GM18861 (cell line): ENCODE results near the gene CALHM1.

Source experiments
- ATAC-seq: cut with Tn5 transposase; IDR thresholded peaks from one replicate; pipeline ENCODE4 v1.9.1; 2021; ENCODE audit not compliant: unreplicated experiment

CALHM1 gene

DNA sequence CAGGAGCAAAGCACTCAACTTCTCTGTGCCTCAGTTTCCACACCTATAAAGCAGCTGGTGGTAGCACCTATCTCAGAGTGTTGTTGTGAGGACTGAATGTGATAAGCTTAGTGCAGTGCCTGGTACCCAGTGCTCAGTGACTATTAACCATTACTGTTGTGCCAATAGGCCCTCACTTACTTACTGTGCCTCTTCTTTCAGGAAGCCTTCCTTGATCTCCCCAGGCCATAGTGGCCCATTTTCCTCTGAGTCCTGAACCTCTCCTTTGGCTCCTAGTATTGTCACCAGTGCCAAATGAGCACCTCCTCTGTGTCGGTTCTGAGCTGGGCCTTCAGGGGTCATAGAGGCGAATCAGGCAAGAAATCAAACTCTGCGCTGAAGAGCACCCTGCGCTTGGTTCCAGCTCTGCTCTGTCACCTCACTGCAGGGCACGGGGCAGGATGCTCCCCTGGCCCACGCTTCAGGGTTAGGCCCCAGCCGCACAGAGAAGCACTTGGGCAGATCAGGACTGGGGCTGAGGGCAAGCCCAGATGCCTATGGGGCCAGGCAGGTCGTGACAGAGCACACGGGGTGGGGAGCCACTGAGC is 2.5 kb downstream of the CALHM1 start:
- ATAC-seq = no peak

DNA sequence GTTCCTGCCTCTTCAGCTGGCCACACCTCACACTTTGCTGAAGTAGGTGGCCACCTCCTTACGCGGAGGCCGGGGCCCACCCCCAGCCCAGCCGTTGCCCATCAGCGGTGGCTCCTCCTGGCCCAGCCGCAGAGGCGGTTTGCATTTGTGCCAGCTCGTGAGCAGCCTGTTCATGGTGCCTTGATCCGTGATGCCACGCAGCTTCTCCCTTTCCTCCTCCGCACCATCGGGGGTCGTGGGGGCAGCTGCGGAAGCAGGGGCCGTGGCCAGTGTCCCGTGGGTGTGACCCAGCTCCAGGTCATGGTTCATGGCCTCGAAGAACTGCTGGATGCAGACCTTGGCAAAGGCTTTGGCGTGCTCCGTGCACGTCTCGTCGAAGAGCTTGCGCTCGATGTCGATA is 3.5 kb downstream of the CALHM1 start:
- no peak for ATAC-seq

DNA sequence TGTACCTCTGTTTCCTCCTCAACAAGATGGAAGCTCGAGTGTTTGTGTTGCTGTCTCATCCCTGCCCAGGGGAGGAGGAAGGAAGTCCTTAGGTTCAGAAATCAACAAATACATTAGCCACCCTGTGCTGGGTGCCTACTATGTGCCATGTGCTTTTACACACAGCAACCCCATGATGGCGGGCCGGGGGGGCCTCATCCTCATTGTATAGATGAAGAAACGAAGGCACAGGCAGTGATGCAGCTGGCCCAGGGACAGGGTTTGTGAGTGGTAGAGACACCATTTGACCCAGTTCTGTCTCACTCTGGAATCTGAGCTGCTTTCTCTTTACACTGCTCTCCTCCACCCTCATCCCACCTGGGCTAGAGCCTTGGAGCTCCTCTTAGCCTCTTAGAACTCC is 4.7 kb downstream of the CALHM1 start:
- no peak for ATAC-seq

DNA sequence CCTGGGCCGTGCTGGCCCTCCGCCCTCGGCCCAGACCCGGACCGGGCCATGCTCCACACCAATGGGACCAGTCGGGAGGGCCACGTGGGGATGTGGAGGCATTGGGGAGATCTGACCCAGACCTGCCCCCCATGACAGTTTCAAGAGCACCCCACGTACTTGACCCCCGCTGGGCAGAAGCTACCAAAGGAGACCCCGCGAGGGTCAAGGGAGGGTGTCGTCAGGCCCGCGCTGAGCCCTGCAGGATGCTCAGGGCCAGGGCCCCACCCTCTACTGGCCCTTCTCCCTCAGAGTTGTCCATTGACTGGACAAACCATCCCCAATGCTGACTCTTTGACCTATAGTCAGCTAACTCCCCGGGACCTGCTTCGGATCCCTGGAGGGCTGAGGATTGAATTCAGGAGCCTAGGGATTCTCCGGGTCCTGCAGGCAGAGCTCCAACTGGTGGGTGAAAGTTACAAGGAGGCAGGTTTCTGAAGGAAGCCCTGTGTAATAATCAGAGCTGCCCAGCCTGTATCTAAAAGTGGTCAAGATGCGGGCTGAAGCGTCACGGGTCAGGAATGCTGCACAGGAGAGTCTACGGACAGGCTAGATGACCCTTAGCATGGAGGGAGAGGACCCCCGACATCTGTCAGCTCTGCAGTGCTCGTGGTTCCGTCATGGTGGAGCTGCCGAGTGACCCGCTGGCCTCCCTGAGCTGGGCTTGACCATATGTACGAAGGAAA is 6.0 kb downstream of the CALHM1 start:
- no peak for ATAC-seq

DNA sequence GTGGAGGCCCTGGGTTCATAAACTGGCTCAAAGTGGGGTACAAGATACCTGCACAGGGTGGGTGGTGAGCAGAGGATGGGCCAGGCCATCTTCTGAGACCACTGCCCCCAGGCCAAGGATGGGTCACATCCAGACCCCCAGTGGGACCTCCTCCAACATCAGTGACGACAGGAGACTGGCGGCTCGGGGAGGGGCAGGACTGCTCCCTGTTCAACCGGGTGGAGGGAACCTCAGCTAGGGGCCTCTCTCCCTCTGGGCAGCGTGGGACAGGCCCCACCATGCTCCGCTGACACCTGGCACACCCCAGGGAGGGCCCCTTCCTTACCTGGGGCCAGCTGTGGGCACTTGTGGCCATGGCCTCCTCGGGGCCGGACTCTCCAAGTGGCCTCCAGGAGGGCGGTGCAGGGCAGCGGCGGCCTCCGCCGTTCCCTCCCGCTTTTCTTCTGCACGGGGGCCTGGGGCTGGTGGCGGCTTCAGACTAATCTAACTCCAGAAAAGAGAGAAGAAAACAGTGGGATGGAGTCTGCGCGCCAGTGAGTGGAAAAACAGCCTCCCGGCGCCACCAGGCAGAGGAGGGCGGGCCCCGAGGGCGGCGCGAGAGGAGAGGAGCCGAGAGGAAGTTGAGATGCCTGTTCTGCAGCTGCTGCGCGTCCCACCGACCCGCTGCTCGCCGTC is 6.7 kb downstream of the CALHM1 start, which contains the start of gene CALHM2:
Gene CALHM2 (minus strand): TSS at position 540 of the 675 bp plus-strand sequence. CDS start 2,429 bp downstream, outside the sequence.
- no peak for ATAC-seq

DNA sequence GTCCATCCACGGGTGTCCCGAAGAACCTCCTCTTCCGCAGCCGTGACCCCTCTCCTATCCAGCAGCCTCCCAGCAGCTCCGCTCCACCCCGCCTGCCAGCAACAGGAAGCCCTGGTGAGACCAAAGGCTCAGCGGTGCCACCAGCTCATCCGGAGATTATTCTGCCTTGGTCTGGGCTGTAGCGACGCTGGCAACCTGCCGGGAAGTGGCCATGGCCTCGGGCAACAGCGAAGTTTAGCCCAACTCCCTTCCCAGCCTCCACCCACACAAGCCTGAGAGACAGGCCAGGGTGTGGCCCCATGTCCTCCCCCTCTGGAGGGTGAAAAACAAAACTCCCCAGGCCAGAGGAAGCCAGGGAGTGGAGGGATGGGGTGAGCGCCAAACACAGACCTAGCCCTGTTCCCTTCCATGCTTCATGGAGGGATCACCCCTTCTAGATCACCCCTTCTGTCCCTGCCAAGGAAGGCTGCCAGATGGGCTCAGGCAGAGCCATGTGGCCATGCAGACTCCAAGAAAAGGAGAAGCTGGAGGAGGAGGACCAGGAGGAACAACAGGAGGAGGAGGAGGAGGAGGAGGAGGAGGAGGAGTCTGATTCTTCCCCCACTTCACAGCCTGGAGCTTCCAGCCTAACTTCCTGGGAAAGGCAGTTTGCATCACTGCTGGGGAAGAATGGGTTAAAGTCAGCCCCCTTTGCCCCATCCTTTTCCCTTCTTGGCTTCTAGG is 7.4 kb downstream of the CALHM1 start:
- no peak for ATAC-seq

DNA sequence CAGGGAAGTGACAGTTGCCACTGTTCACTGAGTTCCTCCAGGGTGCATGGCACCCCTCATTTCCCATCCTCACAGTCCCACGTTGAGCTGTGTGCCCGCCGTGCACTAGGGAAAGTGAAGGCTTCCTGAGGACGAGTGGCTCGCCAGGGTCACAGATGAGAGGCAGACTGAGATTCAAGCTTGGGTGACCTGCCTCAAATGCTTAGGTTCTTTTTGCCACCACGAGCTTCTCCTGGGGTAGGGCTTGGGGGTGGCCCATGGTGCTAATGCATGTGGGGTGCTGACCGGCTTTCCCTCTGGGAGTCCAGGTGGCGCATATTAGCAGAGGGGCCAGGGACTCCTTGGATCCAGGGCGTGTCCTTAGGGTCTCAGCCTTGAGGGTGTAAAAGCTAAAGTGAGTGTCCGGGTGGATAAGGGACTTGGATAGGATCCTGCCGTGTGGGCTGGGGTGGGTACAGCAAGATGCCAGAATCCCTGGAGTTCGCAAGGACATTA is 8.5 kb downstream of the CALHM1 start:
- ATAC-seq = no peak

DNA sequence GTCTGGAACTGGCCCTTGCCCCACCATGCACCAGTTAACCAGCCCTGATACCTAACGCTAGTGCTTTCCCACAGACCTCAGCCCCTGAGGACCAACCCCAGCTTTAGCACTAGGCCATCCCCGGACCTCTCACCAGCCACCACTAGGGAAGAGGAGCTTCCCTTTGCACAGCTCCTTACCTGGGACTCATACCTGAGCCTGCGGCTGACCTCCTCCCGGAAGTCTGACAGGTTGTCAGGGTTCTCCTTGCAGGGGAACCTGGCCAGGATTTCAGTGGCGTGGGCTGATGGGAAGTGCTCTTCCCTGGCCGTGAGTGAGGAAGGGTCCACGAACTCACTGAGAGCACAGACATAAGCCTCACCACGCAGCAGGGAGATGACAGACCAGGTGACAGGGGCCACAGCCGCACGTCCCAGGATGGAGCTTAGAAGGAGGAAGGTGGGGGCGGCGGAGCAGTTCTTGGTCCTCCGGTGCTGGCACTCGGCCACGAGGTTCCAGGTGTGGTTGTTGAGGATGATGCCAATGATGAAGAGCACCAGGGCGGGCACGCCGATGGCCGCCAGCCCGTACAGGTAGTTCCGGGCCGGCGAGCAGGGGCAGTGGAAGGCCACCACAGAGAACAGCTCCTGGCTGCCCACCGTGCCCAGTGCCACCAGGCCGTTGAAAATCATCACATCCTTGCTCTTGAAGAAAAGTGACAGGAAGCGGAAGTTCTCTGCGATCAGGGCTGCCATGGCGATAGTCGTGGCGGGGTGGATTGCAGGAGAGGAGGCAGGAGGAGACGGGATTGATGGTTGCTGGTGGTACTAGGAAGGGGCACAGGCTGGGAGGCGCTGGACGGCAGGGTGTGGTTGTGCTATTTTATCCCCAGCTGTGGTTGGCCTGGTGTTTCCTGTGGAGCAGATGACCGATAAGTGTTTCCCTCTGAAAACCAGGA is 9.2 kb downstream of the CALHM1 start:
- no peak for ATAC-seq

DNA sequence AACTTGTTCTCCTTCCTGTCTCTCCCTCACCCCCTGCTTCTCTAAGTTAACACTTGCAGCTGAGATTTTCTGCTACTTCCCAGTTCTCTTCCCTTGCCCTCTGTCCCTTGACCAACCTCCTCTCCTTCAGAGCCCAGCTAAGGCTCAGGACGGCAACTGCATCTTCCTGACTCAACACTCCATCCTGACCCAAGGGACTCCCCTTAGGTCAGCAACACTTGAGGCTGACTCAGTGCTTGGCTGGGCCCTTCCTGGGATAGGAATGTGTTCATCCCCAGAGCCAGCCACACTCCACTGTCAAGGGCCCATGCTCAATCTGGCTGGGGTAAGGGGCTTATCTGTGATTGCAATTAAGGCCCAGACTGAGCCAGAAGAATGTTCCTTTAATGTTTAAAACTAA is 10.0 kb downstream of the CALHM1 start:
- ATAC-seq = no peak

DNA sequence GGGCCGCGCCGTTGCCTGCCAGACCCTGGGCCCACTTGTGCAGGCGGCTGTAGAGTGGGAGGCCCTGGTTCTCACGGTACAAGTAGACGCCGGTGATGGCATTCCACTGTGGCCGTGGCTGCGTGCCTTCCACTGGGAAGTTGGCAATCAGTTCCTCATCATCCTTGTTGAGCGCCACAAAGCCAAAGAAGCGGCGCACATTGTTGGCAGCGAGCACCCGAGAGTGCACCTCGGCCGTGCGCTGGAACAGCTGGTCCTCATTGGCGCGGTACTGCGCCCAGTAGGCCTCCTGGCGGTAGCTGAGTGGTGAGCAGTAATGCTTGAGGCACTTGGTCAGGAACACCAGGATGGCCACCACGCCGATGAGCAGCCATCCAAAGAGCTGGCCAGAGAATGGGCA is 11.5 kb downstream of the CALHM1 start:
- ATAC-seq = no peak

DNA sequence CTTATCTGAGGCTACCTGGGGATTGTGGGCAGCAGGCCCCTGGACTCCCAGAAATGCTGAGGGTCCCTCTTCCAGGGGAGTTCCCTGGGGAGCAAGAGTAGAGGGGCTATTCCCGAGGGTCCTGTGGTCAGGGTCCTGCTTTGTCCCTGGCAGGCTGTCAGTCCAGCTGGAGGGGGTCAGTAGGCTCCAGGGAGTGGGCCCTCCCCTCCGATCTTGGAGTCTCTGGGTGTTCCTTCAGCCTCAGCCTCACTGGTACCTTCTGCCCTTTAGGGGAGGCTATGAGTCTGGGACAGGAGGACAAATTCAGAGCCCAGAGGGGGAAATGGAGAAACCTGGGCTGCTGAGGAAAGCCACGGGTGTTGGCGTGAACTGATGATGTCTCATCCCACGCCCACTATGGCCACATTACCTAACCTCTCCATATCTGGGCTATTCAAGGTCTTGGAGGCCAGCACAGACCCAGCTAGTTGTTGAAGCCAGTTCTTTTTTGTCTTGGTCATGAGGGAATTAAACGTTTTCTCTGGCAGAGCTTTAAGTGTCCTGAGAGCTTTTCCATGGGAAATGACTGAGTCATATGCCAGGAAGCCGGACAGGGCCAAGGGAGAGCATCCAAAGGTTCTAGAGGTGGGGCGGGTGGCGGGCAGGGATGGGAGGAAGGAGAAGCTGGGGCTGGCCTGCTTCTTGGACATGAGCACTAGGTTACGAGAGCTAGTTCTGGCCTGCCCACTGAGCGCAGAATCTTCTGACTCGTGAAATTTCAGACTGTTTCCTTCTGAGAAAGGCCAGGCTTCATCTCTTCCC is 12.7 kb downstream of the CALHM1 start:
- no peak for ATAC-seq

DNA sequence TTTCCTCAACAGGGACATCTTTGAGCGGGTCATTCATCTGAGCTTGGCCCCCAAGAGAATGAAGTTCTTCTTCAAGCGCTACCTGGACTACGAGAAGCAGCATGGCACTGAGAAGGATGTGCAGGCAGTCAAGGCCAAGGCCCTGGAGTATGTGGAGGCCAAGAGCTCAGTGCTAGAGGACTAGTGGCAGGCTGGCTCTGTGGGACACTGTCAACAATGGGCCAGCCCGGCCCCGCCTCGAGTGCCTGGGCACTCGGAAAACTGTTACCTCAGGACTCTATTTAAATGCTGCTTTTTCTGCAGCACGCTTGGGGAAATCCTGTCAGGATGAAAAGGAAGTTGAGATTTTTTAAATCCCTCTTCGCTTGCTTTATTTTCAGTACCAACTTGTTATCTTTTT is 13.3 kb downstream of the CALHM1 start:
- no peak for ATAC-seq

DNA sequence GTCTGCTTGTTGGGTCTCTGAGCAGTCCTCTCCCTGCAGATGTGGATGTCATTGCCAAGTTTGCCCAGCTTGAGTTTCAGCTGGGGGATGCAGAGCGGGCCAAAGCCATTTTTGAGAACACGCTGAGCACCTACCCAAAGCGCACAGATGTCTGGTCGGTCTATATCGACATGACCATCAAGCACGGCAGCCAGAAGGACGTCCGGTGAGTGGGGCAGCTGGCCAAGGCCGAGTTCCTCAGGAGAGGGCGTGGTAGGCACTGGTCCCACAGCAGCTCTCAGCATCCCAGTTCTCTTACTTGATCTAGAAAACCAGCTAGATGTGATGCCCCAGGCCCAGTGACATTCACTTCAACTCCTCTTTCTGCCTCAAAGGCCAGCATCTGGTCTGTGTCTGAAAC is 14.2 kb downstream of the CALHM1 start:
- no peak for ATAC-seq

DNA sequence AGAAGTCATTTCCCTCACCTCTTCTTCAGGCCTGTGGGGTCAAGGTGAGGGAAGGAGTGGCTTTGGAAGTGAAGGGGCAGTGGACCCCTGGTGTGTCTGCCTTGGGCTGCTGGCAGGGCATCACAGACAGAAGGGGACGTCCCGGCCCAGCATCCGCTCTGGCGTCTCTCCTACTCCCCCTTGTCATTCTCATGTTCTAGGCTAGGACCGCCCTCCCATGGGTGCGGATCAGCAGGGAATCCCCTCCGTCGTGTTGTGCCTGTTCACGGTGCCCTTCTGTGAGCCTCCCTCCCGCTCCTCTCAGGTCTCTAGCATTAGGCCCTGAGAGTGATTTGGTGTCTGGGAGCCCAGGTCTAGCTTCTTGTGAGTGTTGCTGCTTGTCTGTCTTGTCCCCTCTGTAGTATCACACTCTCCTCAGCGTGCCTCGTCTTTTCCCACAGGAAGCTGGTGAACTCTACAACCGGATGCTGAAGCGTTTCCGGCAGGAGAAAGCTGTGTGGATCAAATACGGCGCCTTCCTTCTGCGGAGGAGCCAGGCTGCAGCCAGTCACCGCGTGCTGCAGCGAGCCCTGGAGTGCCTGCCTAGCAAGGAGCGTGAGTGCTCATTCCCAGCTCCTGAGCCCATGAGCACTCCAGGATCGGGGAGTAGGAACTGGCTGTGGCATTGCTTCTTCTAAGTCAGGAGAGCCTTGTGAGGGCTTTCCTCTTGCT is 15.1 kb downstream of the CALHM1 start:
- ATAC-seq = no peak

DNA sequence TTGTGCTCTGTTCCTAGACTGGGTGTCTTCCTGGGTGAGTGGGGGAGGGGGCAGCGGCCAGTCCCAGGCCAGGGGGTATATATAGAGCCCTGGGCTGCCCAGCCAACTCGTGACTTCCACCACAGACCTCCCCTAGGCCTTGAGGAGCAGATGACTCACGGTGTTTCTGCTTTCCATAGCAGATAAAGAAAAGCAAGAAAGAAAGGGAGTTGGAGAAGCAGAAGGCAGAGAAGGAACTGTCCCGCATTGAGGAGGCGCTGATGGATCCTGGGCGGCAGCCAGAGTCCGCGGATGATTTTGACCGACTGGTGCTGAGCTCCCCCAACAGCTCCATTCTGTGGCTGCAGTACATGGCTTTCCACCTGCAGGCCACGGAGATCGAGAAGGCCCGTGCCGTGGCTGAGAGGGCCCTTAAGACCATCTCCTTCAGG is 16.7 kb downstream of the CALHM1 start:
- ATAC-seq = no peak

DNA sequence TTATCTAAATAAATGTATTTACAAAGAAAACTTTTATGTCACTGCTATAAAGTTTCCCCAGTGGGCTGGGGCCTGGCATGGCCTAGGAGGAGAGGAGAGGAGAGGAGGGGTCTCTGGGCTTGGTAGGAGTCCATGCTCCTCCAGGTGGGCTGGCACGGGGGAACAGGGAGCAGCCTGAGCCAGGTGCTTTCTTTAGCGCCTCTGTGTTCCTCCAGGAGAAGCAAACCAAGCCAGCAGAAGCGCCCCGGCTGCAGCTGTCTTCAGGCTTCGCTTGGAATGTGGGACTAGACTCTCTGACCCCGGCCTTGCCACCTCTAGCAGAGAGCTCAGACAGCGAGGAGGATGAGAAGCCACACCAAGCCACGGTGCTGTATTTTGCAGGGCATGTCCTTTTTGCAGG is 17.1 kb downstream of the CALHM1 start:
- no peak for ATAC-seq

DNA sequence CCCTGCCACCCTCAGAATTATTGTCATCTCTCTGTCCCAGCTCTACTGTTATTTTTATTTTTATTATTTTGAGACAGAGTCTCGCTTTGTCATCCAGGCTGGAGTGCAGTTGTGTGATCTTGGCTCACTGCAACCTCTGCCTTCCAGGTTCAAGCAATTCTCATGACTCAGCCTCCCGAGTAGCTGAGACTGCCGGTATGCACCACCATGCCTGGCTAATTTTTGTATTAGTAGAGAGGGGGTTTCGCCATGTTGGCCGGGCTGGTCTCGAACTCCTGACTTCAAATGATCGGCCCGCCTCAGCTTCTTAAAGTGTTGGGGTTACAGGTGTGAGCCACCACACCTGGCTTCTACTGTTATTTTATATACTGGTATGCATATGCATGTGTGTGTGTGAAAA is 17.5 kb downstream of the CALHM1 start:
- ATAC-seq = no peak

DNA sequence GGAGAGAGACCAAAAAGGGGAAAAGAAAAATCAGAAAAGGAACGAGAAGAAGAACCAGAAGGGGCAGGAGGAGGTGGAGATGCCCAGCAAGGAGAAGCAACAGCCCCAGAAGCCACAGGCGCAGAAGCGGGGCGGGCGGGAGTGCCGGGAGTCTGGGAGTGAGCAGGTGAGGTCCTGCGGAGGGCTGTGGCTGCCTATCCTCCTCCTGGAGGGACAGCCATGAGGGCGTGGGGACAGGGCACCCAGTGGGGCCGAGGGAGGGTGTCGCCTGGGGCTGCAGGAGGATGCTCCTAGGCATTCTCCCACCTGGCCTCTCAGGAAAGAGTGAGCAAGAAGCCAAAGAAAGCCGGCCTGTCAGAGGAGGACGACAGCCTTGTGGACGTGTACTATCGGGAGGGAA is 18.3 kb downstream of the CALHM1 start:
- ATAC-seq = no peak

DNA sequence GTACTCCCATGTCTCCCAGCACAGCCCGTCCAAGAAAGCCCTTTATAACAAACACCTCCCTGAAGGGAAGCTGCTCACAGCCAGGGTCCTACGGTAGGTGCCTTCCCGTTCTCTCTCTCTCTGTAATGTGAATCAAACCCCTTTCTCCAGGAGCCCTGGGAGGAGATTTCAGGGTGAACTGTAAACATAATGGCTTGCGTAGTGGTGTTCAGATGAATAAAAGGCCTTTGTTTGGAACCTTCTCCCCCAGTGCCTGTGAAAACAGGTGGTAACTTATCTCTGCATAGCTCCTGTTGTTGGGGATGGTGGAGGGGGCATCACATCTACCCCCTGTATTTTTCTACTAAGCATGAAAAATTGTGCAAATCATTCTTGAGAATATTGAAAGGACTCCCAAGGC is 18.9 kb downstream of the CALHM1 start:
- no peak for ATAC-seq
